ENCODE measurements around the gene BEST1. TPM values are rescaled to one million over a fixed set of nuclear protein-coding genes. Genes with fewer than 3 reads are reported as not detected.

BEST1 gene
- total and polyA plus RNA-seq, 2 of the 13 experiments (the other 11 are each of a cell fraction or from before 2014, with no cell fraction given), result 0.09 to 0.65 TPM

DNA sequence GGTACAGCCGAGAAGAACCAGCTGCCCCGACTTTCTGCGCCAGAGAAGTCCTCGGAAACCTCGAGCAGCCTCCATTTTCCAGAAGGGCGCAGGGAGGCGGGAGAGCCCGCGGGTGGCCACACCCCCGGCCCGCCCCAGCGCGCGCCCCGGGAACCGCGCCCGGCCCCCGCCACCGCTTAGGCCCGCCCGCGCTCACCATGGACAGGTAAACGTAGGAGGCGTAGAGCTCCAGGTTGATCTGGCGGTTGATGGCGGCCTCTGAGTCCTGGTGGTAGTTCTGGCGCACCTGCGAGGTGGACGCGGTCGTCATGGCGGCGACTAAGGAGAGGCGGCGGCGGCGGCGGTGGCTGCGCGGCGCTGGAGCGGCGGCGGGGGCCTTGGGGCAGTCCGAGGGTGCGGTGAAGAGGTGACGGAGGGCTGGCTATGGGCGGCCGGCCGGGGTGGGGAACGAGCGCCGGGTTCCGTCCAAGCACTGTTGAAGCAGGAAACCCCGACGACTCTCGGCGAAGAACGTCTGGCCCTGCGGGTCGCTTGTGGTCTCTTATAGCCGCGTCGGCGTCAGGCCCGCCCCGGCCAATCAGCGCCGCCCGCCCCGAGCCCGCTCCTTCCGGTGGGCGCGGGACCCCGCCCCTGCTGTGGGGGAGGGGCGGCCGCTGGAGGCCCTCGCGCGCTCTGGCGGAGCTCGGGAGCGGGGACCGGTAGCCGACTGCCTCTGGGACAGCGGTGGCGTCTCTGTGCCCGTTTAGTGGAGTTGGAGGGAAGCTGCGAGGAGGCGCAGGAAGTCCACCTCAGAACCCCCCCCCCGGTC lies 17.2 kb downstream of the BEST1 start, which contains the start of gene FTH1 (continued):
- TF ChIP-seq, protein P1, sequence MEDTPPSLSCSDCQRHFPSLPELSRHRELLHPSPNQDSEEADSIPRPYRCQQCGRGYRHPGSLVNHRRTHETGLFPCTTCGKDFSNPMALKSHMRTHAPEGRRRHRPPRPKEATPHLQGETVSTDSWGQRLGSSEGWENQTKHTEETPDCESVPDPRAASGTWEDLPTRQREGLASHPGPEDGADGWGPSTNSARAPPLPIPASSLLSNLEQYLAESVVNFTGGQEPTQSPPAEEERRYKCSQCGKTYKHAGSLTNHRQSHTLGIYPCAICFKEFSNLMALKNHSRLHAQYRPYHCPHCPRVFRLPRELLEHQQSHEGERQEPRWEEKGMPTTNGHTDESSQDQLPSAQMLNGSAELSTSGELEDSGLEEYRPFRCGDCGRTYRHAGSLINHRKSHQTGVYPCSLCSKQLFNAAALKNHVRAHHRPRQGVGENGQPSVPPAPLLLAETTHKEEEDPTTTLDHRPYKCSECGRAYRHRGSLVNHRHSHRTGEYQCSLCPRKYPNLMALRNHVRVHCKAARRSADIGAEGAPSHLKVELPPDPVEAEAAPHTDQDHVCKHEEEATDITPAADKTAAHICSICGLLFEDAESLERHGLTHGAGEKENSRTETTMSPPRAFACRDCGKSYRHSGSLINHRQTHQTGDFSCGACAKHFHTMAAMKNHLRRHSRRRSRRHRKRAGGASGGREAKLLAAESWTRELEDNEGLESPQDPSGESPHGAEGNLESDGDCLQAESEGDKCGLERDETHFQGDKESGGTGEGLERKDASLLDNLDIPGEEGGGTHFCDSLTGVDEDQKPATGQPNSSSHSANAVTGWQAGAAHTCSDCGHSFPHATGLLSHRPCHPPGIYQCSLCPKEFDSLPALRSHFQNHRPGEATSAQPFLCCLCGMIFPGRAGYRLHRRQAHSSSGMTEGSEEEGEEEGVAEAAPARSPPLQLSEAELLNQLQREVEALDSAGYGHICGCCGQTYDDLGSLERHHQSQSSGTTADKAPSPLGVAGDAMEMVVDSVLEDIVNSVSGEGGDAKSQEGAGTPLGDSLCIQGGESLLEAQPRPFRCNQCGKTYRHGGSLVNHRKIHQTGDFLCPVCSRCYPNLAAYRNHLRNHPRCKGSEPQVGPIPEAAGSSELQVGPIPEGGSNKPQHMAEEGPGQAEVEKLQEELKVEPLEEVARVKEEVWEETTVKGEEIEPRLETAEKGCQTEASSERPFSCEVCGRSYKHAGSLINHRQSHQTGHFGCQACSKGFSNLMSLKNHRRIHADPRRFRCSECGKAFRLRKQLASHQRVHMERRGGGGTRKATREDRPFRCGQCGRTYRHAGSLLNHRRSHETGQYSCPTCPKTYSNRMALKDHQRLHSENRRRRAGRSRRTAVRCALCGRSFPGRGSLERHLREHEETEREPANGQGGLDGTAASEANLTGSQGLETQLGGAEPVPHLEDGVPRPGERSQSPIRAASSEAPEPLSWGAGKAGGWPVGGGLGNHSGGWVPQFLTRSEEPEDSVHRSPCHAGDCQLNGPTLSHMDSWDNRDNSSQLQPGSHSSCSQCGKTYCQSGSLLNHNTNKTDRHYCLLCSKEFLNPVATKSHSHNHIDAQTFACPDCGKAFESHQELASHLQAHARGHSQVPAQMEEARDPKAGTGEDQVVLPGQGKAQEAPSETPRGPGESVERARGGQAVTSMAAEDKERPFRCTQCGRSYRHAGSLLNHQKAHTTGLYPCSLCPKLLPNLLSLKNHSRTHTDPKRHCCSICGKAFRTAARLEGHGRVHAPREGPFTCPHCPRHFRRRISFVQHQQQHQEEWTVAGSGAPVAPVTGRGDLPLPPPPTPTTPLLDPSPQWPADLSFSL (CRISPR knock-in tag; IDR thresholded peaks at IDR 0.05), result no peak
- TF ChIP-seq, protein P2, sequence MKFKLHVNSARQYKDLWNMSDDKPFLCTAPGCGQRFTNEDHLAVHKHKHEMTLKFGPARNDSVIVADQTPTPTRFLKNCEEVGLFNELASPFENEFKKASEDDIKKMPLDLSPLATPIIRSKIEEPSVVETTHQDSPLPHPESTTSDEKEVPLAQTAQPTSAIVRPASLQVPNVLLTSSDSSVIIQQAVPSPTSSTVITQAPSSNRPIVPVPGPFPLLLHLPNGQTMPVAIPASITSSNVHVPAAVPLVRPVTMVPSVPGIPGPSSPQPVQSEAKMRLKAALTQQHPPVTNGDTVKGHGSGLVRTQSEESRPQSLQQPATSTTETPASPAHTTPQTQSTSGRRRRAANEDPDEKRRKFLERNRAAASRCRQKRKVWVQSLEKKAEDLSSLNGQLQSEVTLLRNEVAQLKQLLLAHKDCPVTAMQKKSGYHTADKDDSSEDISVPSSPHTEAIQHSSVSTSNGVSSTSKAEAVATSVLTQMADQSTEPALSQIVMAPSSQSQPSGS (CRISPR knock-in tag; IDR thresholded peaks at IDR 0.05), result no peak
- TF ChIP-seq ZNF296 (CRISPR knock-in tag; conservative IDR thresholded peaks at IDR 0.05) (no peak), NFRKB (IDR thresholded peaks at IDR 0.05) (no peak), JUN (CRISPR knock-in tag; IDR thresholded peaks at IDR 0.05) (no peak), SNAPC2 (CRISPR knock-in tag; IDR thresholded peaks at IDR 0.05) (no peak), RFXANK (CRISPR knock-in tag; IDR thresholded peaks at IDR 0.05) (0 out of 2 replicates have a peak, but pooled peaks have one; percentile 25), PHF21A (CRISPR knock-in tag; IDR thresholded peaks at IDR 0.05) (no peak; the same call in 1 of the 2 replicates), PAX8 (CRISPR knock-in tag; IDR thresholded peaks at IDR 0.05; ENCODE audit: borderline replicate concordance) (0 out of 2 replicates have a peak, but pooled peaks have one; percentile 35), ZNF33A (CRISPR knock-in tag; IDR thresholded peaks at IDR 0.05; ENCODE audit: borderline replicate concordance) (0 out of 2 replicates have a peak, but pooled peaks have one; percentile 59), FOXK2 (IDR thresholded peaks at IDR 0.05) (no peak), ZNF552 (CRISPR knock-in tag; IDR thresholded peaks at IDR 0.05; ENCODE audit: borderline replicate concordance) (no peak), CREM (IDR thresholded peaks at IDR 0.05) (0 out of 2 replicates have a peak, but pooled peaks have one; percentile 28), CREM (CRISPR knock-in tag; IDR thresholded peaks at IDR 0.05) (no peak), PTBP1 (IDR thresholded peaks at IDR 0.05; ENCODE audit: low read depth, low read length, poor library complexity, severe bottlenecking) (no peak), ARNT (IDR thresholded peaks at IDR 0.05) (no peak), ZNF326 (CRISPR knock-in tag; IDR thresholded peaks at IDR 0.05; ENCODE audit: borderline replicate concordance) (no peak), ZBTB3 (CRISPR knock-in tag; IDR thresholded peaks at IDR 0.05; ENCODE audit: borderline replicate concordance, low read depth) (no peak), NCOA2 (CRISPR knock-in tag; IDR thresholded peaks at IDR 0.05) (peak; percentile 46; the same call in 1 of the 2 replicates), ATAD3A (CRISPR knock-in tag; IDR thresholded peaks at IDR 0.05) (no peak), ZNF83 (CRISPR knock-in tag; IDR thresholded peaks at IDR 0.05; ENCODE audit: borderline replicate concordance) (no peak)
- TF ChIP-seq, protein P3, sequence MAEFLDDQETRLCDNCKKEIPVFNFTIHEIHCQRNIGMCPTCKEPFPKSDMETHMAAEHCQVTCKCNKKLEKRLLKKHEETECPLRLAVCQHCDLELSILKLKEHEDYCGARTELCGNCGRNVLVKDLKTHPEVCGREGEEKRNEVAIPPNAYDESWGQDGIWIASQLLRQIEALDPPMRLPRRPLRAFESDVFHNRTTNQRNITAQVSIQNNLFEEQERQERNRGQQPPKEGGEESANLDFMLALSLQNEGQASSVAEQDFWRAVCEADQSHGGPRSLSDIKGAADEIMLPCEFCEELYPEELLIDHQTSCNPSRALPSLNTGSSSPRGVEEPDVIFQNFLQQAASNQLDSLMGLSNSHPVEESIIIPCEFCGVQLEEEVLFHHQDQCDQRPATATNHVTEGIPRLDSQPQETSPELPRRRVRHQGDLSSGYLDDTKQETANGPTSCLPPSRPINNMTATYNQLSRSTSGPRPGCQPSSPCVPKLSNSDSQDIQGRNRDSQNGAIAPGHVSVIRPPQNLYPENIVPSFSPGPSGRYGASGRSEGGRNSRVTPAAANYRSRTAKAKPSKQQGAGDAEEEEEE (CRISPR knock-in tag; IDR thresholded peaks at IDR 0.05; ENCODE audit: borderline replicate concordance), result 0 out of 2 replicates have a peak, but pooled peaks have one; percentile 14
